H9 (cell line): ENCODE data around the gene GLP2R. TPM values are rescaled to one million over a fixed set of nuclear protein-coding genes. Genes with fewer than 3 reads are reported as not detected.

ENCODE experiments used
- DNase-seq: peaks from one replicate; pipeline ENCODE4 v3.0.0-alpha.2; 2017
- H2AFZ ChIP-seq: one replicate; pipeline ENCODE4 v1.6.1; 2013; ENCODE audit warnings: mild to moderate bottlenecking, low read length, control low read depth, moderate library complexity
- H2AK5ac ChIP-seq: 2 replicates; pipeline ENCODE4 v1.6.1; 2013; ENCODE audit warnings: low read length, control low read depth, mixed read lengths; ENCODE audit not compliant: insufficient read length
- H2BK120ac ChIP-seq: one replicate; pipeline ENCODE4 v1.6.1; 2013; ENCODE audit warnings: low read depth, mild to moderate bottlenecking, low read length, control low read depth, inconsistent platforms; ENCODE audit not compliant: poor library complexity, severe bottlenecking
- H2BK12ac ChIP-seq: 2 replicates; pipeline ENCODE4 v1.6.1; 2013; ENCODE audit warnings: low read length, control low read depth, mixed read lengths, low read depth; ENCODE audit not compliant: insufficient read length
- H2BK15ac ChIP-seq: 2 replicates; pipeline ENCODE4 v1.6.1; 2013; ENCODE audit warnings: low read depth, low read length, control low read depth
- H2BK20ac ChIP-seq: one replicate; pipeline ENCODE4 v1.6.1; 2013; ENCODE audit warnings: low read depth, mild to moderate bottlenecking, low read length, control low read depth, inconsistent platforms; ENCODE audit not compliant: poor library complexity, severe bottlenecking
- H2BK5ac ChIP-seq: 2 replicates; pipeline ENCODE4 v1.6.1; 2013; ENCODE audit warnings: low read length, control low read depth, mixed read lengths; ENCODE audit not compliant: insufficient read length
- H3K14ac ChIP-seq: 2 replicates; pipeline ENCODE4 v1.6.1; 2013; ENCODE audit warnings: low read length, control low read depth; ENCODE audit not compliant: insufficient read depth
- H3K18ac ChIP-seq: 2 replicates; pipeline ENCODE4 v1.6.1; 2013; ENCODE audit warnings: low read depth, mild to moderate bottlenecking, mixed read lengths, low read length, control low read depth; ENCODE audit not compliant: insufficient read length
- H3K23ac ChIP-seq: 2 replicates; pipeline ENCODE4 v1.6.1; 2013; ENCODE audit warnings: low read length, control low read depth, mixed read lengths, low read depth; ENCODE audit not compliant: insufficient read length
- H3K23me2 ChIP-seq: 2 replicates; pipeline ENCODE4 v1.6.1; 2013; ENCODE audit warnings: low read depth, mild to moderate bottlenecking, mixed read lengths, low read length, control low read depth; ENCODE audit not compliant: insufficient read length, poor library complexity, severe bottlenecking
- H3K27ac ChIP-seq: 2 replicates; pipeline ENCODE4 v1.5.1; 2013; ENCODE audit warnings: low read length, control low read depth, mixed read lengths, low read depth; ENCODE audit not compliant: insufficient read length
- H3K27me3 ChIP-seq: 2 replicates; pipeline ENCODE4 v1.6.1; 2013; ENCODE audit warnings: low read length, control low read depth, inconsistent platforms; ENCODE audit not compliant: insufficient read depth
- H3K4ac ChIP-seq: 2 replicates; pipeline ENCODE4 v1.6.1; 2013; ENCODE audit warnings: low read depth, mild to moderate bottlenecking, control low read depth, inconsistent platforms, low read length, moderate library complexity
- H3K4me1 ChIP-seq: 2 replicates; pipeline ENCODE4 v1.6.1; 2013; ENCODE audit warnings: low read length, control low read depth, inconsistent platforms; ENCODE audit not compliant: insufficient read depth
- H3K4me2 ChIP-seq: 2 replicates; pipeline ENCODE4 v1.6.1; 2013; ENCODE audit warnings: low read length, control low read depth, mixed read lengths; ENCODE audit not compliant: insufficient read length, insufficient read depth
- H3K56ac ChIP-seq: 2 replicates; pipeline ENCODE4 v1.6.1; 2013; ENCODE audit warnings: low read depth, mild to moderate bottlenecking, mixed read lengths, low read length, control low read depth; ENCODE audit not compliant: insufficient read length
- H3K79me1 ChIP-seq: 2 replicates; pipeline ENCODE4 v1.6.1; 2013; ENCODE audit warnings: low read depth, mild to moderate bottlenecking, moderate library complexity, low read length, control low read depth, inconsistent platforms; ENCODE audit not compliant: insufficient read depth, poor library complexity, severe bottlenecking
- H3K79me2 ChIP-seq: 2 replicates; pipeline ENCODE4 v1.6.1; 2013; ENCODE audit warnings: low read length, control low read depth, inconsistent platforms; ENCODE audit not compliant: insufficient read depth
- H3K9ac ChIP-seq: 2 replicates; pipeline ENCODE4 v1.6.1; 2013; ENCODE audit warnings: low read length, control low read depth, mixed read lengths; ENCODE audit not compliant: insufficient read length; ENCODE audit errors: extremely low read depth
- H3K9me3 ChIP-seq: one replicate; pipeline ENCODE4 v1.6.1; 2013; ENCODE audit warnings: low read depth, low read length, inconsistent platforms; ENCODE audit not compliant: control insufficient read depth
- H3T11ph ChIP-seq: one replicate; pipeline ENCODE4 v1.6.1; 2013; ENCODE audit warnings: mild to moderate bottlenecking, low read length, control low read depth, inconsistent platforms
- H4K20me1 ChIP-seq: one replicate; pipeline ENCODE4 v1.6.1; 2013; ENCODE audit not compliant: control insufficient read depth, insufficient read length, insufficient read depth
- H4K5ac ChIP-seq: 2 replicates; pipeline ENCODE4 v1.6.1; 2013; ENCODE audit warnings: low read depth, mild to moderate bottlenecking, mixed read lengths, low read length, control low read depth; ENCODE audit not compliant: insufficient read length
- H4K8ac ChIP-seq: replicated peaks from 2 replicates; pipeline ENCODE4 v1.6.1; 2013; ENCODE audit warnings: low read length, control low read depth, mixed read lengths, low read depth; ENCODE audit not compliant: insufficient read length
- H4K91ac ChIP-seq: 2 replicates; pipeline ENCODE4 v1.6.1; 2013; ENCODE audit warnings: low read depth, mild to moderate bottlenecking, moderate library complexity, mixed read lengths, low read length, control low read depth; ENCODE audit not compliant: insufficient read length
- H3K27ac Mint-ChIP-seq, 3 experiments: 2 replicates in 2 of 3; 3 replicates in 1 of 3; pipeline ENCODE4 v1.8.0; 2020 to 2021; ENCODE audit warnings: mixed read lengths in 3 of 3, mild to moderate bottlenecking in 1 of 3, moderate library complexity in 1 of 3
- H3K27me3 Mint-ChIP-seq: 2 replicates; pipeline ENCODE4 v1.8.0; 2021; ENCODE audit warnings: low read depth, mild to moderate bottlenecking, moderate library complexity, mixed read lengths
- H3K36me3 Mint-ChIP-seq, 3 experiments: 2 replicates in 2 of 3; 3 replicates in 1 of 3; pipeline ENCODE4 v1.8.0; 2020 to 2021; ENCODE audit warnings: low read depth in 3 of 3, mixed read lengths in 3 of 3; ENCODE audit not compliant: insufficient read depth in 1 of 3
- H3K4me1 Mint-ChIP-seq, 2 experiments: 2 replicates each; pipeline ENCODE4 v1.8.0; 2020; ENCODE audit warnings: mixed read lengths in 2 of 2
- H3K4me3 Mint-ChIP-seq, 2 experiments: 2 replicates in 1 of 2; 3 replicates in 1 of 2; pipeline ENCODE4 v1.8.0; 2020 to 2021; ENCODE audit warnings: mild to moderate bottlenecking in 2 of 2, mixed read lengths in 2 of 2, moderate library complexity in 1 of 2
- H3K9me3 Mint-ChIP-seq, 2 experiments: 2 replicates in 1 of 2; 3 replicates in 1 of 2; pipeline ENCODE4 v1.8.0; 2020; ENCODE audit warnings: mild to moderate bottlenecking in 2 of 2, mixed read lengths in 2 of 2, moderate library complexity in 1 of 2
- CTCF ChIP-seq: fragments of 200-600 bp; sonication (generic); conservative IDR thresholded peaks from 3 replicates; pipeline ENCODE4 v1.8.0; 2021; ENCODE audit warnings: antibody characterized with exemption, mild to moderate bottlenecking
- WGBS: extraction: QIAGEN DNeasy Blood & Tissue Kit; methylation state at CpG from one replicate; pipeline ENCODE4 v1.1.7; 2013; ENCODE audit warnings: missing lambda C conversion rate, low lambda C conversion rate, mixed read lengths; ENCODE audit not compliant: insufficient read length; ENCODE audit errors: extremely low coverage; 5-methylcytosine and 5-hydroxymethylcytosine counted together
- total RNA-seq: library from RNA; stranded (reverse); gene quantifications from 2 replicates; pipeline ENCODE4 v1.2.1, GENCODE V29; 2021

Gene GLP2R
- total RNA-seq, 1 experiment from 2014 or later = not detected

- Mint-ChIP-seq H3K4me1 (peaks cover 16 to 46% of the 10 kb centered on the region in 2 experiments), H3K4me3 (no peak overlapping the region), H3K9me3 (peaks cover 0 to 1% of the 10 kb centered on the region in 2 experiments; a peak in 2 of 5 replicates), H3K27me3 (peaks cover 6% of the 10 kb centered on the region), H3K27ac (no peak overlapping the region), H3K36me3 (no peaks in the 10 kb centered on the region; a peak in 1 of 7 replicates)
- H4K8ac ChIP-seq = no peak overlapping the region
- H4K5ac ChIP-seq = no peak overlapping the region
- H3K23ac ChIP-seq = no peak overlapping the region
- no peak overlapping the region for H2BK20ac ChIP-seq
- no peak overlapping the region for H2BK5ac ChIP-seq
- H3K4ac ChIP-seq = no peak overlapping the region
- no peak overlapping the region for H2BK120ac ChIP-seq
- H3K4me1 ChIP-seq = no peaks in the 10 kb centered on the region; the same call in 1 of the 2 replicates
- H3T11ph ChIP-seq = no peak overlapping the region
- H3K14ac ChIP-seq = no peak overlapping the region
- no peaks in the 10 kb centered on the region for H3K9me3 ChIP-seq
- no peak overlapping the region for H3K18ac ChIP-seq
- no peaks in the 10 kb centered on the region for H4K20me1 ChIP-seq
- WGBS = no CpG with 5 or more reads among the region's 35 CpGs
- no peak overlapping the region for H2BK15ac ChIP-seq
- no peak overlapping the region for H3K27ac ChIP-seq
- TF ChIP-seq CTCF = no peak
- H2AFZ ChIP-seq = no peak overlapping the region
- no peak overlapping the region for H3K56ac ChIP-seq
- no peak overlapping the region for H3K4me2 ChIP-seq
- no peak overlapping the region for H3K9ac ChIP-seq
- no peak overlapping the region for H4K91ac ChIP-seq
- no peaks in the 10 kb centered on the region for H3K79me2 ChIP-seq
- no peak for DNase-seq
- no peaks in the 10 kb centered on the region; the same call in 1 of the 2 replicates for H3K27me3 ChIP-seq
- no peak overlapping the region for H2BK12ac ChIP-seq
- H3K23me2 ChIP-seq = no peaks in the 10 kb centered on the region
- no peaks in the 10 kb centered on the region for H3K79me1 ChIP-seq
- H2AK5ac ChIP-seq = no peak overlapping the region
Observed at GRCh38 chr17:9904277-9905077, 78.8 kb downstream of the GLP2R start.
